Stimulated activated CD8-positive, alpha-beta memory T cell treated with anti-CD3 and anti-CD28 coated beads, Interleukin-2, amount 100 ng/mL, for 48 hours (primary cell): ENCODE measurements around the gene AASDH.
A peak's percentile ranks its signal among the peaks of the same experiment; 100 is the strongest.

ENCODE experiments used
- DNase-seq, 2 donors: peaks; one replicate each; pipeline ENCODE4 v3.0.0-alpha.2; 2020; ENCODE audit warnings: low read depth in 2 of 2

Gene AASDH

GRCh38 chr4:56316011-56316650 lies 71.2 kb downstream of the AASDH start:
- no peak for DNase-seq

GRCh38 chr4:56315543-56315942 lies 71.7 kb downstream of the AASDH start:
- no peak for DNase-seq

DNA sequence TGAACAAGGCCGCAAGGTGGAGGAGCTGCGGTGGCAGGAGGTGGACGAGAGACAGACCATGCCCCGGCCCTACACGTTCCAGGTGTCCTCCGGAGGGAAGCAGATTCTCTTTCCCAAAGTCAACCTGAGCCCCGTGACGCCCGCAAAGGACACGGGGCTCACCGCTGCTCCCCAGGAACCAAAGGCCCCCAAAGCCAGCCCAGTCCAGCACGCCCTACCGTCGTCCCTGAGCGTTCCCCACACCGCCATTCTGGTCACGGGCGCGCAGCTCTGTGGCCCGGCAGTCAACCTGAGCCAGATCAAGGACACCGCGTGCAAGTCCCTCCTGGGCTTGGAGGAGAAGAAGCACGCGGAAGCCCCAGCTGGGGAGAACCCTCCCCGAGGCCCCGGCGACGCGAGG lies 72.2 kb downstream of the AASDH start:
- no peak for DNase-seq

DNA sequence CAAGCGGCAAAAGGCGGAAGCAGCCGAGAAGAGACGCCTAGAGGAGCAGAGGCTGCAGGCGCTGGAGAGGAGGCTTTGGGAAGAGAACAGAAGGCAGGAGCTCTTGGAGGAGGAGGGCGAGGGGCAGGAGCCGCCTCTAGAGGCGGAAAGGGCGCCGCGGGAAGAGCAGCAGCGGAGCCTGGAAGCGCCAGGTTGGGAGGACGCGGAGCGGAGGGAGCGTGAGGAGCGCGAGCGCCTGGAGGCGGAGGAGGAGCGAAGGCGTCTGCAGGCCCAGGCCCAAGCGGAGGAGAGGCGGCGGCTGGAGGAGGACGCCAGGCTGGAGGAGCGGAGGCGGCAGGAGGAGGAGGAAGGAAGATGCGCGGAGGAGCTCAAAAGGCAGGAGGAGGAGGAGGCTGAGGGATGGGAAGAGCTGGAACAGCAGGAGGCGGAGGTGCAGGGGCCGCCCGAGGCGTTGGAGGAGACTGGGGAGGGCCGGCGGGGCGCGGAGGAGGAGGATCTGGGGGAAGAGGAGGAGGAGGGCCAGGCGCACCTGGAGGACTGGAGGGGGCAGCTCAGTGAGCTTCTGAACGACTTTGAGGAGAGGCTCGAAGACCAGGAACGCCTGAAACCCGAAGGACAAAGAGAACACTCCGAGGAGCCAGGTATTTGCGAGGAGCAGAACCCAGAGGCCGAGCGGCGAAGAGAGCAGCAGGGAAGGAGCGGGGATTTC lies 72.9 kb downstream of the AASDH start:
- DNase-seq, result no peak

- DNase-seq, result no peak
These were observed 74.2 kb downstream of the AASDH start for GRCh38 chr4:56313132-56313531.

DNA sequence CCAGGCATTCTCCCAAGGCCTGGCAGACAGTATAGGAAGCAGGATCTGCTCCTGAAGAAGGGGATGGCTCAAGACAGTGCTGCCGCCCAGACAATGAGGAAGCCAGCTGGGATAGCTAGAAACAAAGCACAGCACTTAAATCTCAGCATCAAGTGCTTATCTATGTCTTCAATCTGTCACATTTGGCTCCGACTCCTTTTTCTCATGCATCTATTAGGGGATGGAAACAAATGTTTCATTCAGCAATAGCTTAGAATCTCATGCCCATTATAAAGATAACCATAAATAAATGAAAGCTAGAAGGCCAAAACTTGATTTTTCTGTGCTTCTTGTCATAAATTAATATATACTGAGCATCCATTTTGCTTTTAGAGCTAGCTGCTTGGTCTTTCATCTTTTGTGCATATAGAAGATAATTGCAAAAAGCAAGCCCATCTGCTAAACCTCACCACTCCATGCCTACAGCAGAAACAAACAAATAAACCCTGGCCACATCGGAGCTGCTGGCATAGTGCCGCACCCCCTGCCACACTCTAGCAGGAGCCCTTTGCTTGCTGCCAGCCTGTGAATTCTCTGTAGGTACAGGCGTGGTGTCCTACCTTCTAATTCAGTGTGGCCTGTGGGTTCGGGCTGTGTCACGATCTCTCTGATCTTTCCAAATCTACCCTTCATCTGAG lies 75.9 kb downstream of the AASDH start:
- no peak for DNase-seq

DNA sequence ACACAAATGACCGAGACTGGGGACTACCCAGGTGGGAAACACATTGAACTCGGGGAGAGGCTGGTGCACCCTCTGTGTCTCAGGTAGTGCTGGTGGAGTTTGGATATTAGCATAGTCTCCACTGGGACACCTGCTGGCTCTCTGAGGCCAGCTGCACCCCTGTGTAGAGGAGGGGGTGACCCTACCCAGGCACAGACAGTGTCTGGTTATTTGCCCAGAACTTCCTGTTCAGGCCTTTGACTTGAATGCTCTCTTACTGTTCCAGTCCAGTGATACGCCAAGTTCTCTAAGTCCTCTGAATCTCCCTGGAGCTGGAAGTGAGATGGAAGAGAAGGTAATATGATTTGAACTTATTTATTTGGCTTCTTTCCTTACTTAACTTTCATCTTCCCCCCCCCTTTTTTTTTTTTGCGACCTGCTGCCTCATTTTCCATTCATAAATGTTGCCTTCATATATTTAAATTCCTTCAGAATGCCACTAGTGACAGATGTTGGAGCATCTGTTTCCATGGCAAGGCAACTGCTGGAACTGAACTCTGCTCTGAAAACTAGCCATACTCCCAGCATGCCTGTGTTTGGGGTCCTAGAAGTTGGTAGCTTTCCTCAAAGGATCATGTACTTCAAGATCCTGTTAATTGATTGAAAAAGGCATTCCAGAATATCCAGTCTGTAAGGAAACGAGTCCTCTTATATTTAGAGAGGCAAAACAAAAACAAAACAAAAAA lies 76.7 kb downstream of the AASDH start:
- no peak for DNase-seq

- DNase-seq, result no peak
These were observed 78.9 kb downstream of the AASDH start for GRCh38 chr4:56308384-56308783.

DNA sequence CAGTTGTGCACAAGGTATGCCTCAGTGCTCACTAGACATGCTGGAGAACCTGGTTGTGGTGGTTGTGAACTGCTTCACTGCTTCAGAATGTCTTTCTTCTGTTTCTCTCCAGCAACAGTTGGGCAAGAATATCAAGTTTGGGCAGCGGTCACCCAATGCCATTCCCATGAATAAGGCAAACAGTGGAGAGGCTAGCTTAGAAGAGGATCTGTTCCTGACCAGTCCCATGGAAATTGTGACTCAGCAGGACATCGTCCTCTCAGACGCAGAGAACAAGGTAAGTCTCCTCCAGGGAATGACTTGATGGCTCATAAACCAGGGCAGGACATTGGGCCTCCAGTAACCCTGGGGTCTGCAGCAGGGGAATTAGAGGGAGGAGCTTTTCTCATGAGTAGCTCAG lies 79.9 kb downstream of the AASDH start:
- no peak for DNase-seq

DNA sequence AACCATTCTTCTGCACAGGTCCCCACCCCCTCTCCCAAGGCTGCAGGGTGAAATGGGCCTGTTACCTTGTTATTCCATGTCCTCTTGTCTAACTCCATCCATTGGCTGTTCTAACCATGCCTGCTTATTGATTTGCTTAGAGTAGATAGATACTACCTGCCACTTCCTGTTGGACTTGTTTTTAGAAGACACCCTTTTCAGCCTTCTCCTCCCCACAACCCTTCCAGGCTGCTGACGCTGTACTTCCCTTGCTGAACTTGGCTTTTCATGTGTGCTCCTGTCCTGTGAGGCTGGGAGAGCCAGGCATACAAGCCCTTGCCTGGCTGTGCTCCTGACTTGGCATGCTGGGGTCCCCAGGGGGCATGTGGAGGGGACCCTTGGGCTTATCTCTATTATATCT lies 81.9 kb downstream of the AASDH start:
- no peak for DNase-seq

DNA sequence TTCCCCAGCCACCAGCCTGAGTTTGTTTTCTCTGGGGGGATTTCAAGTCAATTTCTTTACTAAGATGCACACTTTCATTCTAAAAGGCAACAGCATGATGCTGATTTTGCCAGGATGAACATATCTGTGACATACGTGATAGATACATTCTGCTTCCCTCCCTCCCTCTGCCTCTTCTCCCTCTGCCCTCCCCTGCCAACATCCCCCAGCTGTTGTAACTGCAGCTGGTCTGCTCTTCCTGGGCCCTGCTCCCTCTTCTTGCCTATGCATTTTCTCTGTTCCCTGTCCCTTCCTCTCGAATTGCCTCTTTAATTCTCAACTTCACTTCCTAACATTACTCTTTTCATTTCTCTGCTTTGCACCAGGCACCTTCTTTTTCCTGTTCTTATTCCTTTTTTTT lies 83.4 kb downstream of the AASDH start:
- DNase-seq, result no peak

DNA sequence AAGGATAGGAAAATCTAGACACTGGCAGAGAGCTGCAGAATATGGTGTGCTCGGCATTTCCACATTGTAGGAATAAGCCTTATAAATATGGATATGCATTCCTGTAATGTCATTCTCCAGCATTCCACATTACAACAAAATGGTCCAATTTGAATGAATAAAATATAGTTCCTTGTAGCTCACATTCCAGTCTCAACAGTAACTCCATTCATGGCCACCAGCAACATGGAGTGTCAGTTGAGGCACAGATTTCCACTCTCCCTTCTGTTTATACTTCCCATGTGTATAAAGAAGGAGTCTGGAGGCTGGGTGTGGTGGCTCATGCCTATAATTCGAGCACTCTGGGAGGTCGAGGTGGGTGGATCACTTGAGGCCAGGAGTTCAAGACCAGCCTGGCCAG lies 84.5 kb downstream of the AASDH start:
- no peak for DNase-seq

- DNase-seq, result no peak
These were observed 85.2 kb downstream of the AASDH start for GRCh38 chr4:56301997-56302496.

DNA sequence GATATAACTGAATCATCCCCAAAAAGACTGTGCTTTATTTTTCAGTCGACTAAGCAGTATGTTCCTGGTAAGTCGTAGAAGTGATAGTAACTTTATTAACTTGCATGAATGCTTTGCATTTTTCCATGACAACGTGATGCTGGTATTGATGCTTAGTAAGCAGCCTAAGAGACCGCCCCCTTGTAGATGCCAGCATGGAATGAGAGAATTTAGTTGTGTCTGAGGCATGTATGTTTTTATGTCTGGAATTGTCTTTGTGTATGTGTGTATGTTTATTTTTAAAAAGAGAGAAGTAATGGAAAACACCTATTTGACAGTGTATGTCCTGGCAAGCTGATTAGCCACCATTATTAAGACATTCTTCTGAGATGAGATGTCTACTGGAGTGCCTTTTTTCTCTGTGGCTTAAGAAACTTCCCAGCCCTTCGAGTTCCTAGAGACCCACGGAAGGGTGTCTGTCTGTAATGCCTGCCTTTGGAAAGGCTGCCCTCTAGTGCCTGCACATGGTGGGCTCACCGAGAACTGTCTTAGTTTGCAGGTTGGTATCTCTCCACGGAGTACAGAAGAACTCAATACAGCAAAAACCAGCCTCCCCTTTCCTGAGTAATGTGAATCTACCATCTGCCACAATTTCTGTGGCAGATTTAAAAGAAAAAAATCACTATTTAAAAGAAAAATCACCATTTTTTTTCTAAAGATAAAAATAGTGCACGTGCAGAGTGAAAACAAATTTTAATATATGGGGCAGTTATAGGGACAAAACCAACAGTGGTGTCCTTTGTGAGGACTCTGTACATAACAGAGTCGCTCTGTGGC lies 85.9 kb downstream of the AASDH start:
- peak; percentile 26 to 29 for DNase-seq

- DNase-seq, result no peak
These were observed 89.1 kb downstream of the AASDH start for GRCh38 chr4:56298236-56298635.

- DNase-seq, result no peak
These were observed 89.5 kb downstream of the AASDH start for GRCh38 chr4:56297776-56298175.

GRCh38 chr4:56296526-56296925 lies 90.8 kb downstream of the AASDH start:
- DNase-seq, result no peak

GRCh38 chr4:56293121-56293520 lies 94.2 kb downstream of the AASDH start:
- no peak for DNase-seq

GRCh38 chr4:56289934-56290333 lies 97.4 kb downstream of the AASDH start:
- DNase-seq, result no peak

DNA sequence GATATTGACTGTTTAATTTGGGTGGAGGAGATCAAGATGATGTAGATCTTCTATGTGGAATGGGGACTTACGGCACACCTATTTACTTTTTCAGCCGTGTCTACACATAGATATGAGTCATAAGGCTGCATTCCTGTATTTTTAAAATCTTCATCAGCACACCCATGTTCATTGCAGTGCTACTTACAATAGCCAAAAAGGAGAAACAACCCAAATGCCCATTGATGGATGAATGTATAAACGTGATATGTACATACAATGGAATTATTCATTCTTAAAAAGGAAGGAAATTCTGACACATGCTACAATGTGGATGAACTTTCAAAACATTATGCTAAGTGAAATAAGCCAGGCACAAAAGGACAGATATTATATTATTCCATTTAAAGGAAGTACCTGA lies 98.6 kb downstream of the AASDH start:
- DNase-seq, result no peak
